T47D (cell line): ENCODE data around the gene KCNQ1.

Experiments used
- DNase-seq, 2 experiments: peaks; one replicate each; pipeline versions ENCODE4 v3.0.0 to v3.0.0-alpha.2; 2011 to 2012; ENCODE audit warnings: low read depth in 1 of 2, low spot score in 1 of 2
- JUND ChIP-seq: IDR thresholded peaks from 2 replicates; pipeline ENCODE4 v1.6.1; 2012; ENCODE audit warnings: low read depth
- in situ Hi-C: cut with HindIII; loops from 2 replicates; pipeline ENCODE4 v1.10.0; 2016; ENCODE audit warnings: low sequenced_read_pairs, low pct_unique_long_range_greater_than_20kb

The KCNQ1 gene

DNA sequence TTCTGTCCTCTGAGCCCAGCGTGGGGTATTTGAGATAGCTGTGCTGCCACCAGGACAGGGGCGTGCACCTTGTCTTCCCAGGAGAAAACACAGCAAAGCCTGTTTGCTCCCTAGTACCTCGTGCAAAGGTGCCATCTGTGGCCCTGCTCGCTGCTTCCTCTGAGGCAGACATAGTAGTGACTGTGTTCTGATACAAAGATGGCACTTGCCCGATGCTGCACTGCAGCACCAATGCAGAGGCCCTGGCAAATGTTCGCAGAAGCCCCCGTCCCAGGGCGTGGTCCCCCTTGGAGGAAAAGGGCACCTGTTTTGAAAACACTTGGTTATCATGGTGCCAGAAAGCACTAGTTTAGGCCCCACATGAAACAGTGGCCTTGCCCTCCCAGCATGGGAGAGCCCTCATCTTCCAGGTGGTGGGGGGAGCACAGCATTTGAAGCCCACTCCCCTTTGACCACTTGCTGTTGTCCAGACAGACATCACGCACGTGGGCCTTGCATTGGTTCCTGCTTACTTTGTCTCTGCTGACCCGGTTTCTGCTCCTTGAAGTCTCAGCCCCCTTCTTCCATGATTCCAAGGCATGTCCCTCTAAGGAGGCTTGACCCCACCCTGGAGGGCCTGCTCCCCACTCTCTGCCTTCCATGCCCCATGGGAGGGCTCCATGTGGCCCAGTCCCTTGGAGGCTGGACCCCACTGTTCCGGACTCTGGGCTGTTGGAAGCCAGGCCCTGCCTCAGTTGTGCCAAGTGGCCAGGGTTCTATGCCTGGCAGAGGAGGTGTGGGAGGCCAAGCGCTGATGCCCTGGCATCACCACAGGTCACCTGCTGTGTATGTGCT, 145.5 kb downstream of the KCNQ1 start:
- DNase-seq, result no peak

DNA sequence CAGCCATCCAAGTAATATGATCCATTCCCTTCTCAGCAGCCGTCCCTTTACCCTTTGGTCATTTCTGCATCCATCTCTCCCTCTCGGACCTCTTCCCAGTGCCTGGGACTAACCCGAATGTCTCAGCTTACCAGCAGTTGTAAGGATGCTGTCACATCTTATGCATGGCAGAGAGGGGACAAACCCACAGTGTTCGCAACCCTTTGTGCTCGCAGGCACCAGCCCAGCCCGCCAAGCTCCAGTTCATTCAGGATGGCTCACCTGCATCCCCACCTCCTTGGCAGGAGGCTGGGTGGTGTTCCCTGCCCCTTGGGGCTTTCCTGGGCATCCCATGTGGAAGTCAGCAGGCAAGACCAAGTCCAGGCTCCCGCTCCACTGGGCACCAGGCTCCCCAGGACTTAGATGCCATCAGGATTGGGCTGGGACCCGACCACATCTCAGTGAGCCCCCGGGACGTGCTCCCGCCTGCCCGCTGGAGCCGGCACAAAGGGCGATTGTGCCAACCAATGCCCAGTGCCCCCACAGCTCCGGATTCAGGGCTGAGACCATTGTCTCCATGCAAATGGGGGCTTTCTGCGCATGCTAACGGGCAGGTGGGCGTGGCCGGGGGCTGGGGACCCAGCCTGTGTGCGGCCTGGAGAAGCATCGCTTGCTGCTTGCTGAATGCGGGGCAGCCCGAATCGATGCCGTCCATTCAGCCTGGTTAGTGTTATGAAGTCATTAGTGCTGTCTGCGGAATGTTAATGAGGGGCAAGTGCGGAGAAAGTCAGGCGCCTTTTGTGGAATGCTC, 146.4 kb downstream of the KCNQ1 start:
- in situ Hi-C loops, result no loop called here
- TF ChIP-seq JUND, result no peak
- no peak for DNase-seq

More for the DNA sequence above, 145.5 kb downstream of the KCNQ1 start:
- no peak for TF ChIP-seq JUND
- in situ Hi-C loops, result no loop called here

DNA sequence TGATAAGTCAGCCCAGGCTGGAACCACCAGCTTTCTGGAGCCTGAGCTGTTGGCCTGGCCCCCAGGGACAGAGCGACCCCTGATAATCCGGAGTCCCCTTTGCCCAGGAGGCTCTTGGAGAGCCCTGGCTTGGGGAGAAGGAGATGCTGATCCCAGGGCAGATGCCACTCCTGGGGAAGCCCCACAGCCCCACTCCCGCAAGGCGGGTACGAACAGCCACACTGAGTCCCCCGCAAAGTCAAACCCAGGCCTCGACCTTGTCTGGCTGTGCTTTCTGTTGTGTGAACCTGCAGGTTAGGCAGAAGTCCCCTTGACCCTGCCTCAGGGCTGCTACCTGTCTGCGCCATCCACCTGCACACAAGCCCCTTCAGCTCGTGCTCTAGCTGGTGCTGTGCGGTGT, 147.0 kb downstream of the KCNQ1 start:
- in situ Hi-C loops, result no loop called here
- DNase-seq, result no peak
- TF ChIP-seq JUND, result no peak

DNA sequence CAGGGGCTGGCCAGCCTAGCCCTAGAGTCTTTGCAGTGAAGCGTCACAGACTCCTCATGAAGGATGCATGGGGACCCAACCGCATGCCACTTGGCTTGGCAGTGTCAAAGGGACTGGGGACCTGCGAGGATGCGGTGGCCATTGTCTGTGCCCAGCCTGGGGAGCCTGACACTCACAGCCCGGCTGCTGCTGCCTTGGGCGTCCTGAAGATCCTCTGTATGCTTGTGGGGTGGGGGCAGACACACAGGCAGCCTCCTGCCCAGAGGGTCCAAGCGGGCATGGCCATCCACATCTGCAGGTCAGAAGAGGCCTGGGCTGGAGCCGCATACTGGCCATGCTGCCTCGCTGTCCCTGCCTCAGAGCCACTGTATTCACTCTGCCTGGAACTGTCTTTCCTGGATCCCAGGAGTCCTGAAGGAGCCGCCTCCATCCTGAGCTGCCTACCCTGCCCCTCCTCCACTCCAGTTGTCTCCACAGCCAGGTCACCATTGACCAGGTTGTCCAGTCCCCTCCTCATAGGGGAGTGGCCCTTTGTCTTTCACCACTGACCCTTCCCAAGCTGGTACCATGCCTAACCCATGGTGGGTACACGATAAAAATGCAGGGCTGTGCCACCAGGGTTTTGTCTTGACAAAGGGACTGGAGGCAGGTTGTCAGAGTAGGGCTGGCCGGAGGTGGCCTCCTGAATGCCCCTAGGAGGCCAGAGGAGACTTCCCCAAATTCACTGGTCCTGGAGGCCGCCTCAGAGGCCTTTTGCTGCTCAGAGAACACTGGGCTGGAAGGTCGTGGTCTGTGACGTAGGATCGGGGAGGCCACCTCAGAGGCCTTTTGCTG, 148.0 kb downstream of the KCNQ1 start:
- no peak for TF ChIP-seq JUND
- in situ Hi-C loops, result no loop called here
- no peak for DNase-seq

DNA sequence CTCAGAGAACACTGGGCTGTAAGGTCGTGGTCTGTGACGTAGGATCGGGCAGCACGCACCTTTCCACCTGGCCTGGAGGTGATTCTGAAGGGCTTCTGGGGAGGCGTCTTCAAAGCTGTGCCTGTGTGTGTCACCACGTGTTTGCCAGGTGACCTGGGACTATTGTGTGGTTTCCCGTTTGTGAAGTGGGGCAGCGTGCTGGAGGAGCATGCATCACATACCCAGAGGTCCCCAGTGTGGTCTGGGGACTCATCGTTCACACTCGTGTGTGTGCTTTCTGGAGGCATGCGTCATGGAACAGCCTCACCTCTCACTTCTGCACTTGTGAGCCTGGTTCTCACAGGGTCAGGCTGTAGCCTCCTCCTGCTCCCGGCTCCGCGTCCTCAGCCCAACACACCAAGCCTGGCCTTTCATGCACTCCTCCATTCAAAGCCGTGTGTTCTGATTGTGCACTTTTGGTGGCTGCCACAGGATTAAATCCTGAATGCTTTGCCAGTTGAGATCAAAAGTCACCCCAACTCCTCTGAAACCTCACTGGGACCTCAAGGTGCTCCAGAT, 148.7 kb downstream of the KCNQ1 start:
- in situ Hi-C loops, result no loop called here

DNA sequence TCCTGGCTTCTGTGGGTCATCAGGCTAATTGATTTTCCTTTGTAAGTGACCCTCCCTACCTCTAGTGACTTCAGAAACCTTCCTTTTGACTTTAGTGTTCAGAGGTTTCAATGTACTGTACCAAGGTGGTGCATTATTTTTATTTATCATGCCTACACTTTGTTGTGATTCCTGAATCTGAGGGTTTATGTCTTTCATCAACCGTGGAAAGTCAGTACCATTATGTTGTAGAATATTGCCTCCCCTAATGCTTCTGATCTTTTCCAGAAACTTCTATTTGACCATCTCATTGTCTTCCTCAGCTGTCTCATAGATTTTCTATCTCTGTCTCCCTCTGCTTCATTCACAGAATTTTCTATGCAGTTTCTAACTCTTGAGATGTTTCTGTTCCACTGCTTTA, 149.5 kb downstream of the KCNQ1 start:
- in situ Hi-C loops, result no loop called here
- TF ChIP-seq JUND, result no peak
- no peak for DNase-seq

More for the DNA sequence above, 148.7 kb downstream of the KCNQ1 start:
- no peak for TF ChIP-seq JUND
- DNase-seq, result no peak

DNA sequence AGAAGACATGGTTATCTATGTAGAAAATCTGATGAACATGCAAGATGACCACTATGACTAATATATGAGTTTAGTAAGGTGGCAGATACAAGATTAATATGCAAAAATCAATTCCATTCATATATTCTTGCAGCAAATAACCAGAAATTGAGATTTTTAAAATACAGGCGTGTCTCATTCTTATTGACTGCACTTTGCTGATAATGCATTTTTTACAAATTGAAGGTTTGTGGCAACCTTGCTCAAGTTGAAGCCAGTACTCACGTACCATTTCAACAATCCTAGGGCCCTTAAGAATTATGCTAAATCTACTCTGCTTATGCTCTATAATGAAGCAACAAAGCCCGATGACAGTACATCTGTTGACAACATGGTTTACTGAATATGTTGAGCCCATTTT, 150.4 kb downstream of the KCNQ1 start:
- DNase-seq, result no peak
- in situ Hi-C loops, result no loop called here
- no peak for TF ChIP-seq JUND

DNA sequence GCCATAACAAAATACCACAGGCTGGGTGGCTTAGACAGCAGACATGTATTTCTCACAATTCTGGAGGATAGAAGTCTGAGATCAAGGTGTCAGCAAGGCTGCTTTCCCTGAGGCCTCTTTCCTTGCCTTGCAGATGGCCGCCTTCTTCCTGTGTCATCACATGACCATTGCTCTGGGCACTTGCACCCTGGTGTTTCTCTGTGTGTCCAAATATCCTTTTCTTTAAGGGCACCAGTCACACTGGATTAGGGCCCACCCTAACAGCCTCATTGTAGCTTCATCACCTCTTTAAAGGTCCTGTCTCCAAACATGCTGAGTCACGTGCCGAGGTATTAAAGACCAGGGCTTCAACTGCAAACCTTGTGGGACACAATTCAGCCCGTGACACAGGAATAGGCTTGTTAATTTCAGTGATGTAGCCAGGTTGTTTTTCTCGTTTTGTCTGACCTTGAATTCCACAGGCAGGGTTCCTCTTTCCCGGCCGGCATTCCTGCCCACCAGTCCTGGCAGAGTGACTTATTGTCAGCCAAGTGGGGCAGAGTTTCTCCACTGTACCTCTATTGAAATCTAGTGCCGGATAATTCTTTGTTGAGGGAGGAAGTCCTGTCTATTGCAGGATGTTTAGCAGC, 154.9 kb downstream of the KCNQ1 start:
- peak in 1 of 2 experiments; percentile 8 for DNase-seq
- in situ Hi-C loops, result no loop called here
- no peak for TF ChIP-seq JUND

DNA sequence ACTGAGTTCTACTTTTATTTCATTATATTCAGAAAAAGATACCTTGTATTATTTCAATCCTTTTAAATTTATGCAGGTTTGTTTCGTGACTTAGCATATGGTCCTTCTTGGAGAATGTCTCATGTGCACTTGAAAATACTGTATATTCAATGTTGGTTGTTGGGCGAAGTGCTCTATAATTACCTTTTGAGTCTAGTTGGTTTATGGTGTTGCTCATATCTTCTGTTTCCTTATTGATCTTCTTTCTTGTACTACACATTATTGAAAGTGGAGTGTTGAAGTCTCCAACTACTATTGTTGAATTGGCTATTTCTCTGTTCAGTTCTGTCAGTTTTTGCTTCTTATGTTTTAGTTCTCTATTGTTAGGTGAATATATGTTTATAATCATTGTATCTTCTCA, 164.5 kb downstream of the KCNQ1 start:
- TF ChIP-seq JUND, result no peak
- in situ Hi-C loops, result no loop called here
- no peak for DNase-seq

DNA sequence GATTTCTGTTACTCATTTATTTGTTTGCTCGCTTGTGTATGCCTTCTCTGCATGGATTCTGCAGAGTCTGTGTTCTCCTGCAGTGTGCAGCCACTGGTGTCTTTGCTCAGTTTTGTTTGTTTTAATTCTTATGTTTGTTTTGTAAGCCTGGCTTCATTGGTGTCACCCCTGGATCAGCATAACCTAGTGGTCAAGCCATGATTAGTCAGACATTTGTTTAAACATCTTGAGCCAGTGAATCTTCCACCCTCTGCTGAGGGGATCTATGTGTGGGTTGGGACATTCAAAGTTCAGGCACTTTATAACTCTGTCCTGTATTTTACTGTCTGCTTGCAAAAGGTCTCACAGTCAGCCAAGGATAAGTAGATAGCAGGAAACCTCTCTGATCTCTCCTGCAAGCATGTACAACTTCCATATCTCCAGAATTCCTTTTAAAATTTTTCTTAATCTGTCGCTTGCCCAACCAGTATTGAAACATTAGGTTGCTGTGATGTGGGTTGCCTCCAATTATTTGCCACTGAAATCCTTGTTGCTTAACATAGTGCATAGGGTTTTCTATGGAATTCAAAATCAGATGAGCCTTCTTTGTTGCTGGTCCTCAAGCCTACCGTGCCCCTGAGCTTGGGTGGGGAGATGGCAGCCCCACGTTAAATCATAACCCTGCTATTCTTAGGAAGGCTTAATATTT, 168.2 kb downstream of the KCNQ1 start:
- in situ Hi-C loops, result no loop called here
- peak in 1 of 2 experiments; percentile 8 for DNase-seq
- TF ChIP-seq JUND, result no peak

DNA sequence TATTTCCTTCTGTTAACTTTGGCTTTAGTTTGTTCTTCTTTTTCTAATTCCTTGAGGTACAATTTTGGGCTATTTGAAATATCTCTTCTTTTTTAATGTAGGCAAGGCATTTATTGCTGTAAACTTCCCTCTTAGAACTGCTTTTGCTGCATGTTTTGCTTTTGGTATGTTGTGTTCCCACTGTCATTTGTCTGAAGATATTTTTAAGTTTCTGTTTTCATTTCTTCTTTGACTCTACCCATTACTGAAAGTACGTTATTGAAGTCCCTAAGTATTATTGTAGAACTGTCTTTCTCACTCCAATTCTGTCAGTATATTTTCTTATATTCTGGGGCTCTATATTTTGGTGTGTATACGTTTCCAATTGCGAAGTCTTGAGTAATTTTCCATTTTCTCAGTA, 177.1 kb downstream of the KCNQ1 start:
- in situ Hi-C loops, result no loop called here
- no peak for TF ChIP-seq JUND
- DNase-seq, result no peak
